Amniotic epithelial cell (primary cell): ENCODE results near the gene TPM4.
"Not testable (repeated sequence)": the region's sequence is repeated elsewhere in the genome, so short reads cannot be mapped to it uniquely, and the experiment has no call there.

ENCODE experiments used
- DNase-seq: peaks from one replicate; pipeline ENCODE4 v3.0.0-alpha.2; 2010; ENCODE audit warnings: low read depth

Gene TPM4

GRCh38 chr19:16073481-16073880 is 2.8 kb upstream of the TPM4 start:
- DNase-seq, result no peak

- DNase-seq, result no peak
Measured at GRCh38 chr19:16073988-16074387, 2.3 kb upstream of the TPM4 start.

GRCh38 chr19:16074488-16075365 is 1.6 kb upstream of the TPM4 start:
- no peak for DNase-seq

- DNase-seq, result no peak
Measured at GRCh38 chr19:16075430-16076153, 703 bp upstream of the TPM4 start.

- DNase-seq, result no peak
Measured at GRCh38 chr19:16076958-16077611, 790 bp downstream of the TPM4 start.

GRCh38 chr19:16077984-16078758 is 1.9 kb downstream of the TPM4 start:
- peak; percentile 73 for DNase-seq

- DNase-seq, result peak; percentile 98
Measured at GRCh38 chr19:16078759-16079707, 2.7 kb downstream of the TPM4 start.

GRCh38 chr19:16084067-16084685 is 7.9 kb downstream of the TPM4 start:
- DNase-seq, result no peak

GRCh38 chr19:16085115-16085514 is 8.8 kb downstream of the TPM4 start:
- peak; percentile 61 for DNase-seq

- not testable (repeated sequence) for DNase-seq
Measured at GRCh38 chr19:16087404-16087803, 11.1 kb downstream of the TPM4 start.

GRCh38 chr19:16087940-16088339 is 11.6 kb downstream of the TPM4 start:
- no peak for DNase-seq

GRCh38 chr19:16088351-16089009 is 12.2 kb downstream of the TPM4 start:
- DNase-seq, result peak; percentile 91

- no peak for DNase-seq
Measured at GRCh38 chr19:16089010-16089846, 12.9 kb downstream of the TPM4 start.

GRCh38 chr19:16091546-16092475 is 15.5 kb downstream of the TPM4 start:
- DNase-seq, result no peak

- peak; percentile 52 for DNase-seq
Measured at GRCh38 chr19:16094360-16095070, 18.2 kb downstream of the TPM4 start.

- DNase-seq, result no peak
Measured at GRCh38 chr19:16095071-16095571, 18.8 kb downstream of the TPM4 start.
